Dermis microvascular lymphatic vessel endothelial cell (primary cell): ENCODE data around the gene HBA2. TPM values are rescaled to one million over a fixed set of nuclear protein-coding genes. Genes with fewer than 3 reads are reported as not detected.
"Not testable (repeated sequence)": the region's sequence is repeated elsewhere in the genome, so short reads cannot be mapped to it uniquely, and the experiment has no call there.

Source experiments
- DNase-seq, 2 donors: peaks; one replicate each; pipeline versions ENCODE4 v3.0.0 to v3.0.0-alpha.2; 2010; ENCODE audit warnings: low read depth in 2 of 2
- total RNA-seq: library from RNA; depleted of rRNA; stranded (reverse); fragments of >200 nt; gene quantifications from 2 replicates; pipeline ENCODE4 v1.2.1, GENCODE V29; 2014

The HBA2 gene
- total RNA-seq, 1 donor from 2014 or later: not detected

DNA sequence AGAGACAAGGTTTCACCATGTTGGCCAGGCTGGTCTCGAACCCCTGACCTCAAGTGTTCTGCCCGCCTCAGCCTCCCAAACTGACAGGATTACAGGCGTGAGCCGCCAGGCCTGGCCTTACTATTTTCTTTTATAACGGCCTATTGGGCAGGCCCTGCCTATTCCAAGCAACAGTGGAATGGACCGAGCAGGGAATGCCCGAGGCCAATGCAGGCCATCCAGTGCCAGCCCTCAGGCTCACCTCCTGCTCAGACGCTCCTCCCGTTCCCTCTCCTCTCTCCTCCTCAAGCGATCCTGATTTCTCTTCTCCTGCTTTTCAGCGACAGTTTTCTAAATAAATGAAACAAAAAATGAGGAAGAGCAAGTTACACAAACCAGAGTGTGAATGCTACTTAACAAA, 20.0 kb downstream of the HBA2 start:
- DNase-seq: no peak

GRCh38 chr16:193441-193840, 20.8 kb downstream of the HBA2 start:
- DNase-seq: no peak

DNA sequence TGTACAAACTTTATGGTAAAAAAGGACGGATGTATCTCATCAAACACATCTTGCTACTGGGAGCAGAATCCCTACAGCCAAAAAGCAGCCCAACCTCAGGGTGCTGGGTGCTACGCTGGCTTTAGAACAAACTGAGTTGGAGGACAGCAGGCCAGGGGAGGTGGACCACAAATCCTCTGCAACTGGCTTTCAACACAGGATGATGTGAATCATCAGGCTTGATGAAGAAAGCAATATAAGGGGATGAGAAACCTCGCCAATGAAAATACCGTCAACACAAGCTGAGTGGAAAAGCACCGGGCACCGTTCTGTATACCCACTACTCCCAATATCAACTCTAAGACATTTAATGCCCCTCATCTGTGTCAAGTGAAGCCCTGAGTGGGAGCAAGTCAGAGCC, 21.8 kb downstream of the HBA2 start:
- DNase-seq: peak in 1 of 2 donors; percentile 55

- DNase-seq: no peak
Measured at GRCh38 chr16:200388-200787, 27.7 kb downstream of the HBA2 start.

- DNase-seq: no peak
Measured at GRCh38 chr16:203246-203645, 30.6 kb downstream of the HBA2 start.

DNA sequence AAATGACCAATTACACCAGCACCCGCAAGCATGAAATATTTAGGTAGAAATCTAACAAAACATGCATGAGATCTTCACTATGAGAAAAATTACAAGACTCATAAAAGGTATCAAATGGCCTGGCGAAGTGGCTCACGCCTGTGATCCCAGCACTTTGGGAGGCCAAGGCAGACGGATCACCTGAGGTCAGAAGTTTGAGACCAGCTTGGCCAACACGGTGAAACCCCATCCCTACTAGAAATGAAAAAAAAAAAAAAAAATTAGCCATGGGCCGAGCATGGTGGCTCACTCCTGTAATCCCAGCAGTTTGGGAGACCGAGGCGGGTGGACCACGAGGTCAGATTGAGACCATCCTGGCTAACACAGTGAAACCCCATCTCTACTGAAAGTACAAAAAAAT, 31.4 kb downstream of the HBA2 start:
- not testable (repeated sequence) for DNase-seq

GRCh38 chr16:209359-209758, 36.7 kb downstream of the HBA2 start:
- DNase-seq: not testable (repeated sequence)

DNA sequence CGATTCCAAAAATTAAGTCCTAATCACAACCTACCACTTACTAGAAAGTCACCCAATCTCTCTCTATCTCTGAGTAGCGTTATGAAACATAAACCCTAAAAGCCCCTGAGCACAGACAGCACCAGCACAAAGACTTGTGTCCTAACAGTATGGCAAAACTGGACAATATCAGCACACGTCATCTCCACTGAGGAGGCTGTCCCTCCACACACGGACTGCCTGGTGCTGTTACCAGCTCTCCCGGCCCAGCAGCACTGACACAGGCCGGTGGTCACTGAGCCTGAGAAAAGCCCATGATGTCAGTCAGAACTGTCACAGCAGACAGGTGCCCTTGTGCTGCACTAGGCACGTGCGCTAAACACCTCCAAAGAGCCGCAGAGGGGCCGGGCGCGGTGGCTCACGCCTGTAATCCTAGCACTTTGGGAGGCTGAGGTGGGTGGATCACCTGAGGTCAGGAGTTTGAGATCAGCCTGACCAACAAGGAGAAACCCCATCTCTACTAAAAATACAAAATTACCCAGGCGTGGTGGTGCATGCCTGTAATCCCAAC, 39.0 kb downstream of the HBA2 start:
- DNase-seq: not testable (repeated sequence)

DNA sequence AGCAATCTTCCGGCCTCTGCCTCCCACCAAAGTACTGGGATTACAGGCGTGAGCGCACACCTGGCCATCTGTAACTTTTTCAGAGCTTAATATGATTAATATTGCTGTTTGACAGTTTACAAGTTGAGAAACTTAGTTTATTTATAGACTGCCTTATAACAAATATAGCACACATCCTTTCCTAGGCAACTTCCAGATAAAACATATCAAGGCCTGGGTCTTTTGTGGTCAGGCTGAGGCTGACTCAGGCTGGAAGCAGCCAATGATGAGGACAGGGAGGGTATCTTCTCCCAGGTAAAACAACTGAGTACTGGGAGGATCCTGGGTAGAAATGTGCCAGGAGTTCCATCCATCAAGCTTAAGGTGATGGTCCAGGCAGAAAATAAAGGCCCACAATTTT, 40.3 kb downstream of the HBA2 start:
- DNase-seq: no peak

- DNase-seq: no peak
Measured at GRCh38 chr16:220021-220420, 47.3 kb downstream of the HBA2 start.

Other genes starting within 250 kb of the HBA2 start
- gene POLR3K, start 119.3 kb upstream of the HBA2 start, total RNA-seq: 4.9 and 5.7 TPM in 2 replicates
- gene SNRNP25, start 119.0 kb upstream of the HBA2 start, total RNA-seq: 15.6 and 27.1 TPM in 2 replicates
- 14.5 and 22.6 TPM in 2 replicates for gene RHBDF1, start 100.2 kb upstream of the HBA2 start, total RNA-seq
- gene MPG, start 94.7 kb upstream of the HBA2 start, total RNA-seq: 187 and 208 TPM in 2 replicates
- gene NPRL3, start 34.2 kb upstream of the HBA2 start, total RNA-seq: 3.2 and 8.0 TPM in 2 replicates
- gene HBZ, start 20.2 kb upstream of the HBA2 start, total RNA-seq: not detected in 2 replicates
- not detected in 2 replicates for gene HBM, start 6.9 kb upstream of the HBA2 start, total RNA-seq
- gene HBA1, start 3.8 kb downstream of the HBA2 start, total RNA-seq: not detected in 2 replicates
- 0.63 and 1.4 TPM in 2 replicates for gene HBQ1, start 7.6 kb downstream of the HBA2 start, total RNA-seq
- 27.6 and 31.2 TPM in 2 replicates for gene LUC7L, start 56.6 kb downstream of the HBA2 start, total RNA-seq
- 33.1 and 58.9 TPM in 2 replicates for gene FAM234A, start 61.9 kb downstream of the HBA2 start, total RNA-seq
- 0.26 and 0.38 TPM in 2 replicates for gene RGS11, start 103.1 kb downstream of the HBA2 start, total RNA-seq
- 0.13 TPM in 1 of 2 replicates, not detected in the other for gene ARHGDIG, start 107.7 kb downstream of the HBA2 start, total RNA-seq
- under 0.01 TPM in 1 of 2 replicates, not detected in the other for gene PDIA2, start 110.3 kb downstream of the HBA2 start, total RNA-seq
- gene AXIN1, start 179.8 kb downstream of the HBA2 start, total RNA-seq: 13.6 and 19.7 TPM in 2 replicates
- gene MRPL28, start 197.7 kb downstream of the HBA2 start, total RNA-seq: 60.3 and 77.0 TPM in 2 replicates
- 66.6 and 120 TPM in 2 replicates for gene PGAP6, start 209.1 kb downstream of the HBA2 start, total RNA-seq
- gene NME4, start 224.3 kb downstream of the HBA2 start, total RNA-seq: 45.4 and 50.3 TPM in 2 replicates
- 11.4 and 19.2 TPM in 2 replicates for gene DECR2, start 229.0 kb downstream of the HBA2 start, total RNA-seq